CD4-positive, alpha-beta memory T cell (primary cell): ENCODE measurements around the gene EMX2. TPM values are rescaled to one million over a fixed set of nuclear protein-coding genes. Genes with fewer than 3 reads are reported as not detected.
A peak's percentile ranks its signal among the peaks of the same experiment; 100 is the strongest.

Source experiments
- CTCF ChIA-PET: fragments of 350-600 bp; sonication (Branson Sonifier 250); formaldehyde crosslinking; loops from one replicate; lab custom pipeline; 2021; ENCODE audit warnings: inconsistent platforms; ENCODE audit not compliant: partially characterized antibody; lab: Charles Lee
- POLR2A ChIA-PET: fragments of 350-600 bp; sonication (Branson Sonifier 250); formaldehyde crosslinking; loops from one replicate; lab custom pipeline; 2021; ENCODE audit not compliant: partially characterized antibody; lab: Charles Lee
- DNase-seq, 5 donors: peaks; one replicate each; pipeline versions ENCODE4 v3.0.0 to v3.0.0-alpha.2; 2020 to 2022; ENCODE audit warnings: mixed read lengths in 1 of 5
- H3K27ac ChIP-seq: one replicate; pipeline ENCODE4 v1.7.0; 2013; ENCODE audit warnings: low read depth, low read length
- H3K27me3 ChIP-seq: 2 replicates; pipeline ENCODE4 v1.7.0; 2013; ENCODE audit warnings: mild to moderate bottlenecking, low read length, moderate library complexity; ENCODE audit not compliant: insufficient read depth
- H3K36me3 ChIP-seq: 2 replicates; pipeline ENCODE4 v1.7.0; 2013; ENCODE audit warnings: mild to moderate bottlenecking, low read length, moderate library complexity; ENCODE audit not compliant: insufficient read depth
- H3K4me1 ChIP-seq: 2 replicates; pipeline ENCODE4 v1.7.0; 2013; ENCODE audit warnings: mild to moderate bottlenecking, low read length, moderate library complexity; ENCODE audit not compliant: insufficient read depth
- H3K4me3 ChIP-seq, 2 donors: one replicate each; pipeline ENCODE4 v1.7.0; 2013; ENCODE audit warnings: low read length in 2 of 2, mild to moderate bottlenecking in 1 of 2
- H3K9me3 ChIP-seq, 2 donors: one replicate each; pipeline ENCODE4 v1.7.0; 2013; ENCODE audit warnings: low read length in 2 of 2, control low read depth in 1 of 2; ENCODE audit not compliant: control insufficient read depth in 1 of 2
- H3K27ac Mint-ChIP-seq, 7 donors: one replicate each; pipeline ENCODE4 v1.8.0; 2020 to 2021; ENCODE audit warnings: mixed read lengths in 7 of 7, mild to moderate bottlenecking in 6 of 7, inconsistent platforms in 3 of 7, moderate library complexity in 3 of 7
- H3K27me3 Mint-ChIP-seq, 2 donors: one replicate each; pipeline ENCODE4 v1.8.0; 2020 to 2021; ENCODE audit warnings: mixed read lengths in 2 of 2
- H3K36me3 Mint-ChIP-seq, 2 donors: one replicate each; pipeline ENCODE4 v1.8.0; 2020 to 2021; ENCODE audit warnings: mixed read lengths in 2 of 2, inconsistent platforms in 1 of 2, mild to moderate bottlenecking in 1 of 2
- H3K4me1 Mint-ChIP-seq, 4 donors: one replicate each; pipeline ENCODE4 v1.8.0; 2020 to 2021; ENCODE audit warnings: mixed read lengths in 4 of 4, mild to moderate bottlenecking in 1 of 4
- H3K4me3 Mint-ChIP-seq, 8 donors: one replicate each; pipeline ENCODE4 v1.8.0; 2020 to 2021; ENCODE audit warnings: mixed read lengths in 8 of 8, mild to moderate bottlenecking in 7 of 8, moderate library complexity in 6 of 8, inconsistent platforms in 3 of 8
- H3K9me3 Mint-ChIP-seq, 8 donors: one replicate each; pipeline ENCODE4 v1.8.0; 2020 to 2021; ENCODE audit warnings: mixed read lengths in 8 of 8, mild to moderate bottlenecking in 5 of 8, inconsistent platforms in 3 of 8, moderate library complexity in 1 of 8
- intact Hi-C: fragments of 100-400 bp; cut with micrococcal nuclease; formaldehyde crosslinking; loops from one replicate; pipeline ENCODE4 v1.15.1; 2023
- polyA plus RNA-seq, 2 donors: library from polyadenylated mRNA; unstranded; fragments of 300-500 nt; fragmentation: Illumina TruSeq; gene quantifications; one replicate each; pipeline ENCODE4 v1.2.3, GENCODE V29; 2021
- total RNA-seq, 2 experiments: library from RNA; stranded (reverse); gene quantifications; one replicate each; pipeline ENCODE4 v1.2.3, GENCODE V29; 2021

The EMX2 gene
- total and polyA plus RNA-seq, 4 experiments from 2014 or later: not detected

GRCh38 chr10:117550076-117550475, 7.5 kb downstream of the EMX2 start:
- H3K4me3 ChIP-seq: no peak overlapping the region
- Mint-ChIP-seq H3K36me3 (no peaks in the 10 kb centered on the region), H3K4me1 (peaks cover 12 to 39% (median 19%) of the 10 kb centered on the region in 4 donors), H3K4me3 (no peak overlapping the region), H3K27me3 (peaks cover 60 to 63% of the 10 kb centered on the region in 2 donors), H3K9me3 (peaks cover 0 to 5% (median 0%) of the 10 kb centered on the region in 8 donors), H3K27ac (no peak overlapping the region)
- ChIA-PET CTCF (no interaction called here), POLR2A (no interaction called here)
- intact Hi-C loops: no loop called here
- H3K36me3 ChIP-seq: no peaks in the 10 kb centered on the region
- peaks cover 45% of the 10 kb centered on the region for H3K27me3 ChIP-seq
- no peak overlapping the region for H3K27ac ChIP-seq
- no peak for DNase-seq
- no peaks in the 10 kb centered on the region for H3K9me3 ChIP-seq
- peaks cover 12% of the 10 kb centered on the region for H3K4me1 ChIP-seq

- CTCF ChIA-PET: no interaction called here
- H3K27me3 ChIP-seq: peaks cover 45% of the 10 kb centered on the region
- intact Hi-C loops: no loop called here
Observed at GRCh38 chr10:117550599-117551329, 8.2 kb downstream of the EMX2 start.

GRCh38 chr10:117551330-117552155, 9.0 kb downstream of the EMX2 start:
- CTCF ChIA-PET: interaction anchor here (1.0 kb wide), 1 partner anchor 13 kb away, joined by 4 read pairs; no protein-coding TSS in a partner anchor
- H3K4me3 Mint-ChIP-seq: no peak overlapping the region
- DNase-seq: no peak
- Histone ChIP-seq H3K4me1 (peaks cover 12% of the 10 kb centered on the region), H3K27me3 (peaks cover 44% of the 10 kb centered on the region), H3K9me3 (no peaks in the 10 kb centered on the region), H3K27ac (no peak overlapping the region), H3K36me3 (no peaks in the 10 kb centered on the region), H3K4me3 (no peak overlapping the region)
- POLR2A ChIA-PET: no interaction called here
- peaks cover 0 to 5% (median 0%) of the 10 kb centered on the region in 8 donors for H3K9me3 Mint-ChIP-seq
- H3K27ac Mint-ChIP-seq: peak overlapping the region in 1 of 7 donors; percentile 55
- peaks cover 55 to 60% of the 10 kb centered on the region in 2 donors for H3K27me3 Mint-ChIP-seq
- peaks cover 9 to 31% (median 13%) of the 10 kb centered on the region in 4 donors for H3K4me1 Mint-ChIP-seq
- intact Hi-C loops: no loop called here
- H3K36me3 Mint-ChIP-seq: no peaks in the 10 kb centered on the region

More at GRCh38 chr10:117550599-117551329, 8.2 kb downstream of the EMX2 start:
- Mint-ChIP-seq H3K27ac (no peak overlapping the region), H3K4me3 (no peak overlapping the region), H3K27me3 (peaks cover 60 to 61% of the 10 kb centered on the region in 2 donors), H3K9me3 (peaks cover 0 to 5% (median 0%) of the 10 kb centered on the region in 8 donors), H3K4me1 (peaks cover 12 to 37% (median 19%) of the 10 kb centered on the region in 4 donors), H3K36me3 (no peaks in the 10 kb centered on the region)
- Histone ChIP-seq H3K27ac (no peak overlapping the region), H3K36me3 (no peaks in the 10 kb centered on the region), H3K9me3 (no peaks in the 10 kb centered on the region), H3K4me3 (no peak overlapping the region), H3K4me1 (peaks cover 12% of the 10 kb centered on the region)
- no peak for DNase-seq
- POLR2A ChIA-PET: no interaction called here

- H3K36me3 ChIP-seq: no peaks in the 10 kb centered on the region
- no peak overlapping the region for H3K27ac ChIP-seq
- CTCF ChIA-PET: interaction anchor here (1.0 kb wide), 1 partner anchor 14 kb away, joined by 4 read pairs; no protein-coding TSS in a partner anchor
- Mint-ChIP-seq H3K4me3 (no peak overlapping the region), H3K27ac (no peak overlapping the region), H3K27me3 (peaks cover 54 to 62% of the 10 kb centered on the region in 2 donors), H3K4me1 (peaks cover 9 to 25% (median 11%) of the 10 kb centered on the region in 4 donors), H3K9me3 (peaks cover 0 to 5% (median 0%) of the 10 kb centered on the region in 8 donors), H3K36me3 (no peaks in the 10 kb centered on the region)
- H3K4me1 ChIP-seq: peaks cover 7% of the 10 kb centered on the region
- POLR2A ChIA-PET: no interaction called here
- intact Hi-C loops: no loop called here
- H3K4me3 ChIP-seq: no peak overlapping the region
- H3K9me3 ChIP-seq: no peaks in the 10 kb centered on the region
- peaks cover 37% of the 10 kb centered on the region for H3K27me3 ChIP-seq
- DNase-seq: no peak
Observed at GRCh38 chr10:117552156-117552631, 9.6 kb downstream of the EMX2 start.

GRCh38 chr10:117552701-117553141, 10.2 kb downstream of the EMX2 start:
- Mint-ChIP-seq H3K36me3 (no peaks in the 10 kb centered on the region), H3K4me3 (no peak overlapping the region), H3K9me3 (peaks cover 0 to 5% (median 0%) of the 10 kb centered on the region in 8 donors), H3K27me3 (peaks cover 49 to 57% of the 10 kb centered on the region in 2 donors), H3K4me1 (peaks cover 4 to 21% (median 9%) of the 10 kb centered on the region in 4 donors), H3K27ac (peak overlapping the region in 1 of 7 donors; percentile 6)
- Histone ChIP-seq H3K4me3 (no peak overlapping the region), H3K4me1 (peaks cover 3% of the 10 kb centered on the region), H3K36me3 (no peaks in the 10 kb centered on the region), H3K9me3 (no peaks in the 10 kb centered on the region), H3K27ac (no peak overlapping the region), H3K27me3 (peaks cover 33% of the 10 kb centered on the region)
- ChIA-PET CTCF (interaction anchor here (1.0 kb wide), 1 partner anchor 15 kb away, joined by 4 read pairs; no protein-coding TSS in a partner anchor), POLR2A (no interaction called here)
- intact Hi-C loops: no loop called here
- DNase-seq: no peak

- DNase-seq: no peak
- no peaks in the 10 kb centered on the region for H3K36me3 ChIP-seq
- Mint-ChIP-seq H3K27ac (no peak overlapping the region), H3K27me3 (peaks cover 43 to 52% of the 10 kb centered on the region in 2 donors), H3K9me3 (peaks cover 0 to 5% (median 0%) of the 10 kb centered on the region in 8 donors), H3K4me1 (peaks cover 0 to 15% (median 5%) of the 10 kb centered on the region in 4 donors), H3K4me3 (no peak overlapping the region), H3K36me3 (no peaks in the 10 kb centered on the region)
- no peaks in the 10 kb centered on the region for H3K4me1 ChIP-seq
- no peaks in the 10 kb centered on the region for H3K9me3 ChIP-seq
- no peak overlapping the region for H3K4me3 ChIP-seq
- H3K27me3 ChIP-seq: peaks cover 30% of the 10 kb centered on the region
- CTCF ChIA-PET: no interaction called here
- intact Hi-C loops: no loop called here
- H3K27ac ChIP-seq: no peak overlapping the region
- POLR2A ChIA-PET: no interaction called here
Observed at GRCh38 chr10:117553142-117553814, 10.7 kb downstream of the EMX2 start.
